ENCODE measurements around the gene TBC1D4. TPM values are rescaled to one million over a fixed set of nuclear protein-coding genes. Genes with fewer than 3 reads are reported as not detected.
A peak's percentile ranks its signal among the peaks of the same experiment; 100 is the strongest.

Gene TBC1D4
- total and polyA plus RNA-seq, 9 donors: 26.2 to 91.3 (median 52.6) TPM

GRCh38 chr13:75415694-75416093 lies 66.3 kb downstream of the TBC1D4 start:
- Histone ChIP-seq H3K27ac (peak overlapping the region in 1 of 2 donors; percentile 43), H3K27me3 (no peaks in the 10 kb centered on the region), H3K4me1 (ENCODE audit: insufficient read depth) (peaks cover 26% of the 10 kb centered on the region), H3K4me3 (no peak overlapping the region), H3K9me3 (no peaks in the 10 kb centered on the region), H3K36me3 (no peaks in the 10 kb centered on the region)
- DNase-seq: no peak
- 17 to 35% (median 30%) methylated on average over 1 of the region's 1 CpG for whole genome bisulfite sequencing, 3 donors
- TF ChIP-seq POLR2A (IDR thresholded peaks at IDR 0.05): no peak
- TF ChIP-seq CTCF (IDR thresholded peaks at IDR 0.05): no peak
- no peak for TF ChIP-seq EP300 (IDR thresholded peaks at IDR 0.05)
- intact Hi-C loops (cut with DNase I): no loop called here

GRCh38 chr13:75415171-75415570 lies 66.8 kb downstream of the TBC1D4 start:
- intact Hi-C loops (cut with DNase I): no loop called here
- Histone ChIP-seq H3K27ac (peak overlapping the region in 1 of 2 donors; percentile 43), H3K9me3 (no peaks in the 10 kb centered on the region), H3K4me1 (ENCODE audit: insufficient read depth) (peaks cover 26% of the 10 kb centered on the region), H3K4me3 (no peak overlapping the region), H3K36me3 (no peaks in the 10 kb centered on the region), H3K27me3 (no peaks in the 10 kb centered on the region)
- no peak for DNase-seq
- WGBS, 3 donors: 67 to 71% (median 68%) methylated on average over 2 of the region's 2 CpGs
- TF ChIP-seq EP300 (IDR thresholded peaks at IDR 0.05) (no peak), POLR2A (IDR thresholded peaks at IDR 0.05) (no peak), CTCF (IDR thresholded peaks at IDR 0.05) (no peak)

GRCh38 chr13:75414036-75414827 lies 67.7 kb downstream of the TBC1D4 start:
- TF ChIP-seq EP300 (IDR thresholded peaks at IDR 0.05) (no peak), CTCF (IDR thresholded peaks at IDR 0.05) (no peak), POLR2A (IDR thresholded peaks at IDR 0.05) (no peak)
- no peaks in the 10 kb centered on the region for H3K9me3 ChIP-seq
- no peaks in the 10 kb centered on the region for H3K27me3 ChIP-seq
- intact Hi-C loops (cut with DNase I): no loop called here
- H3K4me1 ChIP-seq (ENCODE audit: insufficient read depth): peaks cover 28% of the 10 kb centered on the region
- no peak for DNase-seq
- H3K4me3 ChIP-seq: no peak overlapping the region
- H3K27ac ChIP-seq: peak overlapping the region in 1 of 2 donors; percentile 24
- WGBS, 3 donors: 67 to 84% (median 69%) methylated on average over 2 of the region's 2 CpGs
- H3K36me3 ChIP-seq: no peaks in the 10 kb centered on the region

- 66 to 79% (median 66%) methylated on average over 4 of the region's 4 CpGs for WGBS, 3 donors
- H3K27ac ChIP-seq: peak overlapping the region in 1 of 2 donors; percentile 5
- no peaks in the 10 kb centered on the region for H3K9me3 ChIP-seq
- intact Hi-C loops (cut with DNase I): no loop called here
- H3K4me1 ChIP-seq (ENCODE audit: insufficient read depth): peaks cover 24% of the 10 kb centered on the region
- DNase-seq: peak in 1 of 5 donors; percentile 61
- no peaks in the 10 kb centered on the region for H3K36me3 ChIP-seq
- H3K4me3 ChIP-seq: no peak overlapping the region
- no peak for TF ChIP-seq EP300 (IDR thresholded peaks at IDR 0.05)
- no peak for TF ChIP-seq POLR2A (IDR thresholded peaks at IDR 0.05)
- TF ChIP-seq CTCF (IDR thresholded peaks at IDR 0.05): no peak
- no peaks in the 10 kb centered on the region for H3K27me3 ChIP-seq
Observed at GRCh38 chr13:75411924-75412537, 69.9 kb downstream of the TBC1D4 start.
